H1 (cell line): ENCODE measurements around the gene DELE1. TPM values are rescaled to one million over a fixed set of nuclear protein-coding genes. Genes with fewer than 3 reads are reported as not detected.

Source experiments
- CTCF ChIA-PET: fragments of 300-600 bp; sonication (Branson Sonifier 250); formaldehyde crosslinking; loops from one replicate; lab custom pipeline; 2021; ENCODE audit not compliant: partially characterized antibody; lab: Charles Lee
- POLR2A ChIA-PET: fragments of 300-600 bp; sonication (Branson Sonifier 250); formaldehyde crosslinking; loops from one replicate; lab custom pipeline; 2021; ENCODE audit warnings: inconsistent platforms; ENCODE audit not compliant: partially characterized antibody; lab: Charles Lee
- DNase-seq, 2 experiments: peaks; one replicate each; pipeline versions ENCODE4 v3.0.0 to v3.0.0-alpha.2; 2010 to 2022; ENCODE audit warnings: low spot score in 2 of 2, low read depth in 1 of 2, mixed read lengths in 1 of 2
- FAIRE-seq: peaks from 2 replicates; lab custom pipeline; 2011; peaks lifted over from hg19 to GRCh38; lab: Jason Lieb, UNC
- H2AFZ ChIP-seq: 2 replicates; pipeline ENCODE4 v1.8.1; 2012; ENCODE audit warnings: low read length, inconsistent platforms
- H2AK5ac ChIP-seq: 2 replicates; pipeline ENCODE4 v1.6.1; 2013; ENCODE audit warnings: low read depth, low read length
- H2BK120ac ChIP-seq: replicated peaks from 2 replicates; pipeline ENCODE3; 2013; ENCODE audit warnings: low read depth, low read length, inconsistent platforms
- H2BK12ac ChIP-seq: 2 replicates; pipeline ENCODE4 v1.6.1; 2013; ENCODE audit warnings: low read depth, low read length
- H2BK15ac ChIP-seq: 2 replicates; pipeline ENCODE4 v1.6.1; 2013; ENCODE audit warnings: low read length
- H2BK20ac ChIP-seq: 2 replicates; pipeline ENCODE4 v1.6.1; 2013; ENCODE audit warnings: low read length
- H2BK5ac ChIP-seq: 2 replicates; pipeline ENCODE4 v1.6.1; 2013; ENCODE audit warnings: low read depth, low read length
- H3K14ac ChIP-seq: 2 replicates; pipeline ENCODE4 v1.6.1; 2013; ENCODE audit warnings: inconsistent platforms; ENCODE audit not compliant: insufficient read length
- H3K18ac ChIP-seq: 2 replicates; pipeline ENCODE4 v1.6.1; 2013; ENCODE audit warnings: low read length; ENCODE audit errors: extremely low read depth
- H3K23ac ChIP-seq: 2 replicates; pipeline ENCODE4 v1.6.1; 2013; ENCODE audit warnings: inconsistent platforms; ENCODE audit not compliant: insufficient read length
- H3K23me2 ChIP-seq: 2 replicates; pipeline ENCODE4 v1.6.1; 2013; ENCODE audit warnings: low read depth, low read length
- H3K27ac ChIP-seq: 2 replicates; pipeline ENCODE4 v1.6.1; 2011; ENCODE audit warnings: low read depth, low read length, inconsistent platforms
- H3K27me3 ChIP-seq, 4 experiments: replicated peaks in 1 of 4; 1 replicate in 1 of 4; 2 replicates in 3 of 4; pipeline versions ENCODE4 v1.6.1 to v1.8.1; 2011 to 2013; ENCODE audit warnings: low read length in 3 of 4, mild to moderate bottlenecking in 3 of 4, inconsistent platforms in 2 of 4, mixed read lengths in 2 of 4, moderate library complexity in 1 of 4; ENCODE audit not compliant: control insufficient read depth in 3 of 4, insufficient read depth in 3 of 4; ENCODE audit errors: extremely low read depth in 1 of 4
- H3K36me3 ChIP-seq, 4 experiments: 2 replicates each; pipeline versions ENCODE4 v1.6.1 to v1.8.1; 2011 to 2013; ENCODE audit warnings: mild to moderate bottlenecking in 4 of 4, low read length in 3 of 4, moderate library complexity in 2 of 4, control low read depth in 1 of 4, inconsistent platforms in 1 of 4; ENCODE audit not compliant: insufficient read depth in 4 of 4, control insufficient read depth in 2 of 4
- H3K4ac ChIP-seq: replicated peaks from 2 replicates; pipeline ENCODE3; 2013; ENCODE audit warnings: low read length, low read depth, mixed read lengths, inconsistent platforms; ENCODE audit not compliant: insufficient read length
- H3K4me1 ChIP-seq, 4 experiments: replicated peaks in 1 of 4; 1 replicate in 1 of 4; 2 replicates in 3 of 4; pipeline versions ENCODE4 v1.6.1 to v1.8.1; 2011 to 2013; ENCODE audit warnings: low read length in 3 of 4, inconsistent platforms in 2 of 4, mixed read lengths in 1 of 4; ENCODE audit not compliant: insufficient read depth in 4 of 4, control insufficient read depth in 3 of 4
- H3K4me2 ChIP-seq, 2 experiments: 2 replicates each; pipeline versions ENCODE4 v1.6.1 to v1.8.1; 2011 to 2013; ENCODE audit warnings: low read depth in 2 of 2, low read length in 2 of 2, control low read depth in 1 of 2, inconsistent platforms in 1 of 2, mild to moderate bottlenecking in 1 of 2; ENCODE audit not compliant: insufficient read depth in 1 of 2
- H3K4me3 ChIP-seq, 4 experiments: fragments of 200-600, 300-600 bp in 1 of 4; sonication (generic), shearing (Covaris generic), sonication (Bioruptor Twin) in 1 of 4; 2 replicates each; pipeline versions ENCODE4 v1.5.1 to v1.8.1; 2011 to 2016; ENCODE audit warnings: low read length in 4 of 4, low read depth in 3 of 4, control low read depth in 2 of 4, inconsistent platforms in 2 of 4, mild to moderate bottlenecking in 2 of 4, mixed read lengths in 1 of 4, moderate library complexity in 1 of 4; ENCODE audit not compliant: insufficient read depth in 2 of 4; ENCODE audit errors: extremely low read depth in 1 of 4
- H3K56ac ChIP-seq: replicated peaks from 2 replicates; pipeline ENCODE3; 2013; ENCODE audit warnings: low read depth, mild to moderate bottlenecking, mixed read lengths, low read length, inconsistent platforms; ENCODE audit not compliant: insufficient read length
- H3K79me1 ChIP-seq: 2 replicates; pipeline ENCODE4 v1.6.1; 2013; ENCODE audit warnings: low read depth, low read length, control low read depth
- H3K79me2 ChIP-seq, 2 experiments: 2 replicates each; pipeline versions ENCODE4 v1.6.1 to v1.8.1; 2012 to 2013; ENCODE audit warnings: low read length in 2 of 2, mild to moderate bottlenecking in 2 of 2, inconsistent platforms in 1 of 2; ENCODE audit not compliant: insufficient read depth in 2 of 2, control insufficient read depth in 1 of 2
- H3K9ac ChIP-seq, 4 experiments: replicated peaks in 1 of 4; 1 replicate in 1 of 4; 2 replicates in 3 of 4; pipeline versions ENCODE4 v1.6.1 to v1.8.1; 2011 to 2013; ENCODE audit warnings: low read depth in 3 of 4, low read length in 3 of 4, control low read depth in 2 of 4, mild to moderate bottlenecking in 2 of 4, moderate library complexity in 2 of 4, inconsistent platforms in 1 of 4; ENCODE audit errors: extremely low read depth in 1 of 4
- H3K9me3 ChIP-seq, 2 experiments: 2 replicates each; pipeline versions ENCODE4 v1.6.1 to v1.8.1; 2012 to 2013; ENCODE audit warnings: mild to moderate bottlenecking in 2 of 2, moderate library complexity in 2 of 2, control low read depth in 1 of 2, inconsistent platforms in 1 of 2, low read depth in 1 of 2, low read length in 1 of 2, mixed read lengths in 1 of 2; ENCODE audit not compliant: insufficient read depth in 2 of 2
- H4K20me1 ChIP-seq, 2 experiments: replicated peaks in 1 of 2; 2 replicates each; pipeline versions ENCODE3 to v1.8.1; 2011 to 2013; ENCODE audit warnings: inconsistent platforms in 2 of 2, low read length in 2 of 2, mild to moderate bottlenecking in 1 of 2; ENCODE audit not compliant: insufficient read depth in 2 of 2, control insufficient read depth in 1 of 2
- H4K5ac ChIP-seq: 2 replicates; pipeline ENCODE4 v1.6.1; 2013; ENCODE audit warnings: low read length, low read depth, mixed read lengths, inconsistent platforms; ENCODE audit not compliant: insufficient read length
- H4K8ac ChIP-seq: 2 replicates; pipeline ENCODE4 v1.8.0; 2013; ENCODE audit warnings: mild to moderate bottlenecking, moderate library complexity, low read length, inconsistent platforms; ENCODE audit not compliant: insufficient read depth; ENCODE audit errors: extremely low read depth
- H4K91ac ChIP-seq: replicated peaks from 2 replicates; pipeline ENCODE3; 2013; ENCODE audit warnings: low read length, mixed read lengths, inconsistent platforms; ENCODE audit not compliant: insufficient read length
- CTCF ChIP-seq, 3 experiments: IDR thresholded peaks; 1 replicate in 2 of 3; 2 replicates in 1 of 3; pipeline versions ENCODE4 v1.5.1 to v1.6.1; 2011; ENCODE audit warnings: low read length in 3 of 3, mild to moderate bottlenecking in 3 of 3, inconsistent platforms in 2 of 3, low read depth in 1 of 3, moderate library complexity in 1 of 3; ENCODE audit not compliant: insufficient read depth in 1 of 3; ENCODE audit errors: control extremely low read depth in 1 of 3
- JUN ChIP-seq: IDR thresholded peaks from 2 replicates; pipeline ENCODE4 v1.6.1; 2011; ENCODE audit warnings: low read depth, mild to moderate bottlenecking, improper control_type of control experiment, low read length
- NRF1 ChIP-seq: IDR thresholded peaks from 2 replicates; pipeline ENCODE4 v1.6.1; 2011; ENCODE audit warnings: mild to moderate bottlenecking, low read depth, low read length, improper control_type of control experiment
- RBBP5 ChIP-seq: IDR thresholded peaks from 2 replicates; pipeline ENCODE4 v1.7.1; 2012; ENCODE audit warnings: low read depth, mild to moderate bottlenecking, inconsistent platforms, low read length, moderate library complexity, borderline replicate concordance
- RNF2 ChIP-seq: fragments of 200-900, 300-1000 bp; sonication (generic); IDR thresholded peaks from 2 replicates; pipeline ENCODE4 v1.7.1; 2016; ENCODE audit warnings: borderline replicate concordance, low read depth, mild to moderate bottlenecking, antibody characterized with exemption, low read length; ENCODE audit not compliant: poor library complexity, severe bottlenecking; ENCODE audit errors: missing control alignments
- SP4 ChIP-seq: IDR thresholded peaks from 2 replicates; pipeline ENCODE4 v1.6.1; 2012; ENCODE audit warnings: low read length, inconsistent platforms
- YY1 ChIP-seq: IDR thresholded peaks from 2 replicates; pipeline ENCODE4 v1.6.1; 2011; ENCODE audit warnings: low read depth, mild to moderate bottlenecking, low read length
- WGBS, 2 experiments: shearing (Covaris generic) in 1 of 2; methylation state at CpG; one replicate each; pipeline versions ENCODE4 v1.1.6 to v1.1.7; 2013 to 2015; ENCODE audit warnings: low lambda C conversion rate in 2 of 2, mixed read lengths in 2 of 2, inconsistent platforms in 1 of 2, low coverage in 1 of 2, missing lambda C conversion rate in 1 of 2; ENCODE audit not compliant: insufficient replicate concordance in 2 of 2, insufficient coverage in 1 of 2, insufficient read length in 1 of 2; ENCODE audit errors: extremely low coverage in 1 of 2, missing lambda C conversion rate in 1 of 2; 5-methylcytosine and 5-hydroxymethylcytosine counted together
- polyA plus RNA-seq, 7 experiments: library from polyadenylated mRNA; depleted of rRNA in 3 of 7; stranded (reverse) in 5 of 7; unstranded in 2 of 7; fragments of >200 nt in 5 of 7; fragments of 200-250 nt in 2 of 7; gene quantifications; 1 replicate in 5 of 7; 2 replicates in 1 of 7; 4 replicates in 1 of 7; pipeline versions ENCODE4 v1.2.1 to v1.2.3, GENCODE V29; 2011 to 2013; ENCODE audit warnings: missing spikeins in 2 of 7, mixed read lengths in 2 of 7
- total RNA-seq: library from RNA; stranded (reverse); fragmentation: NEBNext Ultra II Directional; extraction: Animal tissue kit (Norgen Biotek cat#: 25700); gene quantifications from 2 replicates; pipeline ENCODE4 v1.2.1, GENCODE V29; 2021
- TF ChIP-seq, protein P1 (sequence below): IDR thresholded peaks from 2 replicates; pipeline ENCODE4 v1.6.1; 2012; ENCODE audit warnings: inconsistent platforms
- TF ChIP-seq, protein P2 (sequence below): IDR thresholded peaks from 2 replicates; pipeline ENCODE4 v1.6.1; 2011; ENCODE audit warnings: low read depth, mild to moderate bottlenecking, low read length; ENCODE audit not compliant: insufficient read depth

DELE1 gene
- total and polyA plus RNA-seq, 2 of the 8 experiments (the other 6 are each of a cell fraction or from before 2014, with no cell fraction given): 61.4 to 114 TPM

GRCh38 chr5:141916522-141916921, 7.1 kb upstream of the DELE1 start:
- Histone ChIP-seq H3K79me1 (no peaks in the 10 kb centered on the region), H3K9ac (no peak overlapping the region), H3K4me3 (no peak overlapping the region), H4K5ac (no peak overlapping the region), H3K56ac (no peak overlapping the region), H3K36me3 (no peaks in the 10 kb centered on the region), H4K91ac (no peak overlapping the region), H4K8ac (no peak overlapping the region), H2AK5ac (no peak overlapping the region), H3K23ac (no peak overlapping the region), H2BK5ac (no peak overlapping the region), H2BK120ac (no peak overlapping the region), H3K23me2 (peaks cover 3% of the 10 kb centered on the region; the same call in 1 of the 2 replicates), H3K4me2 (0 out of 4 replicates have a peak overlapping the region, but pooled peaks of 1 of the 2 experiments have one; percentile 7), H3K27me3 (peaks cover 3 to 17% (median 7%) of the 10 kb centered on the region in 4 experiments), H2BK12ac (no peak overlapping the region), H2BK15ac (0 out of 2 replicates have a peak overlapping the region, but pooled peaks have one; percentile 0), H3K14ac (no peak overlapping the region), H2BK20ac (no peak overlapping the region), H3K79me2 (no peaks in the 10 kb centered on the region), H3K9me3 (no peaks in the 10 kb centered on the region), H3K27ac (no peak overlapping the region), H4K20me1 (no peaks in the 10 kb centered on the region), H3K4me1 (peaks cover 4 to 10% (median 6%) of the 10 kb centered on the region in 4 experiments; a peak in 6 of 7 replicates), H3K4ac (no peak overlapping the region), H3K18ac (no peak overlapping the region), H2AFZ (no peak overlapping the region)
- FAIRE-seq (no peak), DNase-seq (no peak)
- POLR2A ChIA-PET: interaction anchor here (1.0 to 5.0 kb wide), 5 partner anchors 24 to 214 kb away, joined by 3 to 36 read pairs (median 3); no protein-coding TSS in a partner anchor
- 81% methylated on average over 2 of the region's 2 CpGs; no CpG with 5 or more reads in 1 of the 2 experiments for WGBS, 2 experiments
- CTCF ChIA-PET: interaction anchor here (0.7 to 5.4 kb wide), 27 partner anchors 10 to 324 kb away, joined by 3 to 58 read pairs (median 4); partner anchors contain the start of genes PCDH1, PCDH12 and RNF14
- TF ChIP-seq RBBP5: no peak
- TF ChIP-seq, protein P1, sequence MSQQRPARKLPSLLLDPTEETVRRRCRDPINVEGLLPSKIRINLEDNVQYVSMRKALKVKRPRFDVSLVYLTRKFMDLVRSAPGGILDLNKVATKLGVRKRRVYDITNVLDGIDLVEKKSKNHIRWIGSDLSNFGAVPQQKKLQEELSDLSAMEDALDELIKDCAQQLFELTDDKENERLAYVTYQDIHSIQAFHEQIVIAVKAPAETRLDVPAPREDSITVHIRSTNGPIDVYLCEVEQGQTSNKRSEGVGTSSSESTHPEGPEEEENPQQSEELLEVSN: no peak
- no peak for TF ChIP-seq YY1
- no peak for TF ChIP-seq RNF2
- no peak for TF ChIP-seq SP4
- no peak for TF ChIP-seq NRF1
- TF ChIP-seq, protein P2, sequence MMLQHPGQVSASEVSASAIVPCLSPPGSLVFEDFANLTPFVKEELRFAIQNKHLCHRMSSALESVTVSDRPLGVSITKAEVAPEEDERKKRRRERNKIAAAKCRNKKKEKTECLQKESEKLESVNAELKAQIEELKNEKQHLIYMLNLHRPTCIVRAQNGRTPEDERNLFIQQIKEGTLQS: no peak
- no peak for TF ChIP-seq CTCF (IDR thresholded peaks at IDR 0.05; ENCODE audit: control extremely low read depth in 1 of 3, insufficient read depth in 1 of 3, low read depth in 1 of 3, low read length in 3 of 3)
- TF ChIP-seq JUN: no peak
